Measurements from ENCODE around the gene JPH2.

JPH2 gene

GRCh38 chr20:44186674-44187053 is 324 bp downstream of the JPH2 start:
- no peak for DNase-seq

GRCh38 chr20:44186201-44186600 is 787 bp downstream of the JPH2 start:
- no peak for DNase-seq

- DNase-seq, result no peak
These were observed 1.4 kb downstream of the JPH2 start for GRCh38 chr20:44185574-44185973.

- DNase-seq, result no peak
These were observed 3.7 kb downstream of the JPH2 start for GRCh38 chr20:44183282-44183681.

- DNase-seq, result no peak
These were observed 4.1 kb downstream of the JPH2 start for GRCh38 chr20:44182863-44183262.

GRCh38 chr20:44182135-44182765 is 4.7 kb downstream of the JPH2 start:
- DNase-seq, result no peak

- DNase-seq, result no peak
These were observed 5.4 kb downstream of the JPH2 start for GRCh38 chr20:44181611-44182010.

GRCh38 chr20:44180814-44181213 is 6.2 kb downstream of the JPH2 start:
- DNase-seq, result no peak

- no peak for DNase-seq
These were observed 10.0 kb downstream of the JPH2 start for GRCh38 chr20:44176833-44177534.

GRCh38 chr20:44174996-44175765 is 11.8 kb downstream of the JPH2 start:
- DNase-seq, result no peak

GRCh38 chr20:44173846-44174245 is 13.1 kb downstream of the JPH2 start:
- DNase-seq, result no peak

GRCh38 chr20:44173116-44173515 is 13.9 kb downstream of the JPH2 start:
- DNase-seq, result no peak

GRCh38 chr20:44172572-44172950 is 14.4 kb downstream of the JPH2 start:
- no peak for DNase-seq

- no peak for DNase-seq
These were observed 15.0 kb downstream of the JPH2 start for GRCh38 chr20:44171775-44172571.

- DNase-seq, result no peak
These were observed 16.1 kb downstream of the JPH2 start for GRCh38 chr20:44170816-44171410.

- no peak for DNase-seq
These were observed 19.3 kb downstream of the JPH2 start for GRCh38 chr20:44167736-44168135.

- no peak for DNase-seq
These were observed 20.5 kb downstream of the JPH2 start for GRCh38 chr20:44166477-44166876.

GRCh38 chr20:44166008-44166407 is 21.0 kb downstream of the JPH2 start:
- DNase-seq, result no peak

- no peak for DNase-seq
These were observed 26.9 kb downstream of the JPH2 start for GRCh38 chr20:44160133-44160532.

- DNase-seq, result no peak
These were observed 27.3 kb downstream of the JPH2 start for GRCh38 chr20:44159711-44160110.

- DNase-seq, result no peak
These were observed 27.9 kb downstream of the JPH2 start for GRCh38 chr20:44159125-44159524.

GRCh38 chr20:44157061-44157460 is 29.9 kb downstream of the JPH2 start:
- no peak for DNase-seq

GRCh38 chr20:44154521-44155001 is 32.4 kb downstream of the JPH2 start:
- DNase-seq, result no peak

Measured in GDM1 (cell line).